H1 (cell line): ENCODE measurements around the gene CUZD1. TPM values are rescaled to one million over a fixed set of nuclear protein-coding genes. Genes with fewer than 3 reads are reported as not detected.
A peak's percentile ranks its signal among the peaks of the same experiment; 100 is the strongest.

ENCODE experiments used
- ASH2L ChIP-seq: fragments of 200-600, 300-600 bp; sonication (generic); IDR thresholded peaks from one replicate; pipeline ENCODE4 v1.7.1; 2017; ENCODE audit warnings: low read length
- CBX5 ChIP-seq: fragments of 300-800, 300-1000 bp; sonication (generic); IDR thresholded peaks from 2 replicates; pipeline ENCODE4 v1.7.1; 2016; ENCODE audit warnings: antibody characterized with exemption, low read length, low read depth
- CHD1 ChIP-seq: IDR thresholded peaks from 2 replicates; pipeline ENCODE4 v1.6.1; 2012; ENCODE audit warnings: low read depth, low read length, improper control_type of control experiment
- CTCF ChIP-seq, 3 experiments: IDR thresholded peaks; 1 replicate in 2 of 3; 2 replicates in 1 of 3; pipeline versions ENCODE4 v1.5.1 to v1.6.1; 2011; ENCODE audit warnings: low read length in 3 of 3, mild to moderate bottlenecking in 3 of 3, inconsistent platforms in 2 of 3, low read depth in 1 of 3, moderate library complexity in 1 of 3; ENCODE audit not compliant: insufficient read depth in 1 of 3; ENCODE audit errors: control extremely low read depth in 1 of 3
- E2F6 ChIP-seq: IDR thresholded peaks from 2 replicates; pipeline ENCODE4 v1.6.1; 2012; ENCODE audit warnings: inconsistent platforms
- EP300 ChIP-seq, 2 experiments: IDR thresholded peaks; 1 replicate in 1 of 2; 2 replicates in 1 of 2; pipeline ENCODE4 v1.6.1; 2011 to 2012; ENCODE audit warnings: low read depth in 2 of 2, low read length in 2 of 2, mild to moderate bottlenecking in 2 of 2, borderline replicate concordance in 1 of 2, inconsistent platforms in 1 of 2, moderate library complexity in 1 of 2
- EZH2 ChIP-seq: fragments of 200-600 bp; sonication (generic); IDR thresholded peaks from 2 replicates; pipeline ENCODE4 v1.7.1; 2012; ENCODE audit warnings: low read depth, mild to moderate bottlenecking, moderate library complexity, low read length, inconsistent platforms; ENCODE audit not compliant: severe bottlenecking
- KDM5A ChIP-seq: fragments of 200-600 bp; IDR thresholded peaks from 2 replicates; pipeline ENCODE4 v1.7.1; 2012; ENCODE audit warnings: mild to moderate bottlenecking, low read length, inconsistent platforms, mixed read lengths
- MAFK ChIP-seq: IDR thresholded peaks from 2 replicates; pipeline ENCODE4 v1.6.1; 2012; ENCODE audit warnings: low read depth, mild to moderate bottlenecking, improper control_type of control experiment, low read length
- POLR2A ChIP-seq, 2 experiments: IDR thresholded peaks; 1 replicate in 1 of 2; 2 replicates in 1 of 2; pipeline ENCODE4 v1.6.1; 2011; ENCODE audit warnings: low read depth in 2 of 2, low read length in 2 of 2, mild to moderate bottlenecking in 2 of 2; ENCODE audit errors: control extremely low read depth in 1 of 2
- RAD21 ChIP-seq, 2 experiments: IDR thresholded peaks in 1 of 2; conservative IDR thresholded peaks in 1 of 2; 2 replicates each; pipeline ENCODE4 v1.6.1; 2011; ENCODE audit warnings: low read depth in 2 of 2, low read length in 2 of 2, improper control_type of control experiment in 1 of 2, inconsistent platforms in 1 of 2, mild to moderate bottlenecking in 1 of 2, moderate library complexity in 1 of 2
- RBBP5 ChIP-seq: IDR thresholded peaks from 2 replicates; pipeline ENCODE4 v1.7.1; 2012; ENCODE audit warnings: low read depth, mild to moderate bottlenecking, inconsistent platforms, low read length, moderate library complexity, borderline replicate concordance
- RFX5 ChIP-seq: IDR thresholded peaks from 2 replicates; pipeline ENCODE4 v1.6.1; 2011; ENCODE audit warnings: low read depth, low read length, improper control_type of control experiment, borderline replicate concordance
- RNF2 ChIP-seq: fragments of 200-900, 300-1000 bp; sonication (generic); IDR thresholded peaks from 2 replicates; pipeline ENCODE4 v1.7.1; 2016; ENCODE audit warnings: borderline replicate concordance, low read depth, mild to moderate bottlenecking, antibody characterized with exemption, low read length; ENCODE audit not compliant: poor library complexity, severe bottlenecking; ENCODE audit errors: missing control alignments
- SIN3A ChIP-seq, 2 experiments: IDR thresholded peaks in 1 of 2; conservative IDR thresholded peaks in 1 of 2; 2 replicates each; pipeline ENCODE4 v1.6.1; 2011 to 2012; ENCODE audit warnings: low read length in 2 of 2, improper control_type of control experiment in 1 of 2, low read depth in 1 of 2, mild to moderate bottlenecking in 1 of 2
- SP1 ChIP-seq: IDR thresholded peaks from 2 replicates; pipeline ENCODE4 v1.6.1; 2011; ENCODE audit warnings: low read depth, low read length
- TAF1 ChIP-seq: IDR thresholded peaks from 2 replicates; pipeline ENCODE4 v1.6.1; 2011; ENCODE audit warnings: mild to moderate bottlenecking, low read depth, low read length
- ZNF274 ChIP-seq: IDR thresholded peaks from 2 replicates; pipeline ENCODE4 v1.7.0; 2012; ENCODE audit warnings: low read length, borderline replicate concordance; ENCODE audit errors: extremely low read depth
- polyA plus RNA-seq, 7 experiments: library from polyadenylated mRNA; depleted of rRNA in 3 of 7; stranded (reverse) in 5 of 7; unstranded in 2 of 7; fragments of >200 nt in 5 of 7; fragments of 200-250 nt in 2 of 7; gene quantifications; 1 replicate in 5 of 7; 2 replicates in 1 of 7; 4 replicates in 1 of 7; pipeline versions ENCODE4 v1.2.1 to v1.2.3, GENCODE V29; 2011 to 2013; ENCODE audit warnings: missing spikeins in 2 of 7, mixed read lengths in 2 of 7
- total RNA-seq: library from RNA; stranded (reverse); fragmentation: NEBNext Ultra II Directional; extraction: Animal tissue kit (Norgen Biotek cat#: 25700); gene quantifications from 2 replicates; pipeline ENCODE4 v1.2.1, GENCODE V29; 2021
- TF ChIP-seq, protein P1 (sequence below): IDR thresholded peaks from 2 replicates; pipeline ENCODE4 v1.6.1; 2011; ENCODE audit warnings: low read depth, mild to moderate bottlenecking, low read length; ENCODE audit not compliant: insufficient read depth

The CUZD1 gene
- total and polyA plus RNA-seq, 2 of the 8 experiments (the other 6 are each of a cell fraction or from before 2014, with no cell fraction given), result 11.9 to 30.0 TPM

DNA sequence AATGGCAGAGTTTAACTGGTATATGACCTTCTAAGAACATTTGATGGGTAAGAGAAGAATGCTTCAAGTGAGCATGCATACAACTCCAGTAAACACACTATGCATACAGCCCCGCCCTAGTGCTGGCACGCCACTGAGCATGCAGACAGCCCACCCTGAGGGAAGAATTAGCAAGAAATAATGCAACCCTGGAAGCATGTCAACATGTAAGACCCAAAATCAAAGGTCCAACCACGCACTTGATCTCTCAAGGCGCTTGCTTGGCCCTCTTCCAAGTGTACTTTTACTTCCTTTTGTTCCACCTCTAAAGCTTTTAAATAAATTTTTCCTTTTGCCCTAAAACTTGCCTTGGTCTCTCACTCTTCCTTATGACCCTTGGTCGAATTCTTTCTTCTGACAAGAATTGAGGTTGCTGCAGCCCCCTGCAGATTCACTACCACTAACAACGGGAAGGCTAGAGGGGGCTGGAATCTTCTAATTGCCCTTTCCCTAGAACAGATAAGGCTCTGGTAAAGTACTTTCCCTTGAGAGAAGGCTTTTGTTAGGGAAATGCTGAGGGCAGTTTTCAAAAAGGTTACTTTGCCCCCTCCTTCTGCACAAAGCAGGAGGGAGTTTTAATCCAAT is 30.3 kb upstream of the CUZD1 start (continued):
- peak; percentile 47; the same call in 1 of the 2 replicates for TF ChIP-seq E2F6
- TF ChIP-seq EP300 (IDR thresholded peaks at IDR 0.05; ENCODE audit: borderline replicate concordance in 1 of 2, low read depth in 2 of 2, low read length in 2 of 2), result peak in 1 of 2 experiments; percentile 82; a peak in 1 of 3 replicates
- no peak for TF ChIP-seq RFX5
- no peak for TF ChIP-seq SIN3A (conservative IDR thresholded peaks at IDR 0.05 in 1 of 2, IDR thresholded peaks at IDR 0.05 in 1 of 2; ENCODE audit: low read depth in 1 of 2, low read length in 2 of 2)
- no peak for TF ChIP-seq RNF2
- no peak for TF ChIP-seq CHD1
- peak; percentile 1 to 14; a peak in 2 of 4 replicates for TF ChIP-seq RAD21 (IDR thresholded peaks at IDR 0.05 in 1 of 2, conservative IDR thresholded peaks at IDR 0.05 in 1 of 2; ENCODE audit: low read depth in 2 of 2, low read length in 2 of 2)
- TF ChIP-seq CTCF (IDR thresholded peaks at IDR 0.05; ENCODE audit: control extremely low read depth in 1 of 3, insufficient read depth in 1 of 3, low read depth in 1 of 3, low read length in 3 of 3), result no peak
- no peak for TF ChIP-seq ZNF274
- no peak for TF ChIP-seq POLR2A (IDR thresholded peaks at IDR 0.05; ENCODE audit: control extremely low read depth in 1 of 2, low read depth in 2 of 2, low read length in 2 of 2)
- TF ChIP-seq RBBP5, result no peak
- TF ChIP-seq CBX5, result no peak
- peak; percentile 70 for TF ChIP-seq ASH2L
- TF ChIP-seq SP1, result 0 out of 2 replicates have a peak, but pooled peaks have one; percentile 60
- TF ChIP-seq EZH2, result no peak
- TF ChIP-seq TAF1, result peak; percentile 12; the same call in 1 of the 2 replicates
- no peak for TF ChIP-seq KDM5A
- TF ChIP-seq, protein P1, sequence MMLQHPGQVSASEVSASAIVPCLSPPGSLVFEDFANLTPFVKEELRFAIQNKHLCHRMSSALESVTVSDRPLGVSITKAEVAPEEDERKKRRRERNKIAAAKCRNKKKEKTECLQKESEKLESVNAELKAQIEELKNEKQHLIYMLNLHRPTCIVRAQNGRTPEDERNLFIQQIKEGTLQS, result no peak
- no peak for TF ChIP-seq MAFK
